Liver (tissue), 9 donors: ENCODE measurements around the gene SRRD. TPM values are rescaled to one million over a fixed set of nuclear protein-coding genes. Genes with fewer than 3 reads are reported as not detected.

Experiments used
- DNase-seq: peaks from one replicate; pipeline ENCODE4 v3.0.0-alpha.2; 2017; ENCODE audit warnings: low spot score
- H3K27ac ChIP-seq, 2 donors: one replicate each; pipeline ENCODE4 v1.7.0; 2013; ENCODE audit warnings: inconsistent platforms in 2 of 2, low read length in 2 of 2, control low read depth in 1 of 2, low read depth in 1 of 2, mild to moderate bottlenecking in 1 of 2
- H3K27me3 ChIP-seq, 4 donors: one replicate each; pipeline versions ENCODE4 v1.6.1 to v1.7.0; 2013; ENCODE audit warnings: low read length in 3 of 4, inconsistent platforms in 1 of 4, mild to moderate bottlenecking in 1 of 4, moderate library complexity in 1 of 4; ENCODE audit not compliant: control insufficient read depth in 4 of 4, insufficient read depth in 4 of 4
- H3K36me3 ChIP-seq, 4 donors: one replicate each; pipeline versions ENCODE4 v1.6.1 to v1.7.0; 2013; ENCODE audit warnings: low read length in 3 of 4, mild to moderate bottlenecking in 3 of 4, low read depth in 1 of 4, moderate library complexity in 1 of 4; ENCODE audit not compliant: control insufficient read depth in 4 of 4, insufficient read depth in 3 of 4
- H3K4me1 ChIP-seq, 4 donors: one replicate each; pipeline versions ENCODE4 v1.6.1 to v1.7.0; 2013; ENCODE audit warnings: low read length in 3 of 4, mild to moderate bottlenecking in 3 of 4, moderate library complexity in 1 of 4; ENCODE audit not compliant: control insufficient read depth in 4 of 4, insufficient read depth in 4 of 4
- H3K4me3 ChIP-seq, 3 donors: one replicate each; pipeline versions ENCODE4 v1.6.1 to v1.7.0; 2013; ENCODE audit warnings: low read length in 3 of 3, control low read depth in 1 of 3, low read depth in 1 of 3, mild to moderate bottlenecking in 1 of 3
- H3K9ac ChIP-seq, 2 donors: one replicate each; pipeline ENCODE4 v1.7.0; 2013; ENCODE audit warnings: low read length in 2 of 2, mild to moderate bottlenecking in 2 of 2, moderate library complexity in 2 of 2, control low read depth in 1 of 2, low read depth in 1 of 2
- H3K9me3 ChIP-seq, 4 donors: one replicate each; pipeline versions ENCODE4 v1.6.1 to v1.7.0; 2013; ENCODE audit warnings: low read length in 3 of 4; ENCODE audit not compliant: control insufficient read depth in 4 of 4
- CTCF ChIP-seq: fragments of 150-350 bp; IDR thresholded peaks from 2 replicates; pipeline ENCODE4 v1.5.1; 2017; ENCODE audit warnings: improper control_type of control experiment, low read depth, low read length; ENCODE audit not compliant: missing input control
- EGR1 ChIP-seq, 2 donors: IDR thresholded peaks; 2 replicates each; pipeline ENCODE4 v1.6.1; 2016 to 2018; ENCODE audit warnings: antibody characterized with exemption in 2 of 2, low read depth in 2 of 2
- FOXA1 ChIP-seq: IDR thresholded peaks from 2 replicates; pipeline ENCODE4 v1.6.1; 2016; ENCODE audit warnings: antibody characterized with exemption
- FOXA2 ChIP-seq: IDR thresholded peaks from 2 replicates; pipeline ENCODE4 v1.6.1; 2016; ENCODE audit warnings: antibody characterized with exemption
- GABPA ChIP-seq, 2 donors: IDR thresholded peaks in 1 of 2; conservative IDR thresholded peaks in 1 of 2; 2 replicates each; pipeline ENCODE4 v1.6.1; 2016; ENCODE audit warnings: antibody characterized with exemption in 2 of 2, mild to moderate bottlenecking in 1 of 2, moderate library complexity in 1 of 2
- HNF4A ChIP-seq, 2 donors: conservative IDR thresholded peaks; 2 replicates each; pipeline ENCODE4 v1.6.1; 2016; ENCODE audit warnings: antibody characterized with exemption in 2 of 2, mild to moderate bottlenecking in 2 of 2
- JUND ChIP-seq, 2 donors: IDR thresholded peaks; 2 replicates each; pipeline ENCODE4 v1.6.1; 2016; ENCODE audit warnings: antibody characterized with exemption in 2 of 2
- NR2F2 ChIP-seq: IDR thresholded peaks from 2 replicates; pipeline ENCODE4 v1.6.1; 2016; ENCODE audit warnings: antibody characterized with exemption
- RAD21 ChIP-seq, 2 donors: IDR thresholded peaks; 2 replicates each; pipeline ENCODE4 v1.6.1; 2016; ENCODE audit warnings: antibody characterized with exemption in 2 of 2, mild to moderate bottlenecking in 2 of 2
- REST ChIP-seq: IDR thresholded peaks from 2 replicates; pipeline ENCODE4 v1.6.1; 2016; ENCODE audit warnings: antibody characterized with exemption, mild to moderate bottlenecking
- RXRA ChIP-seq, 2 donors: IDR thresholded peaks; 2 replicates each; pipeline ENCODE4 v1.6.1; 2017 to 2018; ENCODE audit warnings: antibody characterized with exemption in 2 of 2, mild to moderate bottlenecking in 1 of 2
- SP1 ChIP-seq: IDR thresholded peaks from 2 replicates; pipeline ENCODE4 v1.6.1; 2018; ENCODE audit warnings: antibody characterized with exemption, mild to moderate bottlenecking
- TAF1 ChIP-seq: conservative IDR thresholded peaks from 2 replicates; pipeline ENCODE4 v1.6.1; 2016; ENCODE audit warnings: antibody characterized with exemption, mild to moderate bottlenecking
- YY1 ChIP-seq: IDR thresholded peaks from 2 replicates; pipeline ENCODE4 v1.6.1; 2016; ENCODE audit warnings: antibody characterized with exemption, mild to moderate bottlenecking
- ZBTB33 ChIP-seq: IDR thresholded peaks from 2 replicates; pipeline ENCODE4 v1.6.1; 2016; ENCODE audit warnings: antibody characterized with exemption
- WGBS: extraction: QIAGEN DNeasy Blood & Tissue Kit; methylation state at CpG from one replicate; pipeline ENCODE4 v1.1.7; 2013; 5-methylcytosine and 5-hydroxymethylcytosine counted together
- polyA plus RNA-seq, 2 donors: library from polyadenylated mRNA; stranded (reverse) in 1 of 2; unstranded in 1 of 2; fragments of 200-250 nt in 1 of 2; fragments of >200 nt in 1 of 2; fragmentation: Nextera tagmentation in 1 of 2; extraction: Ambion mirVana in 1 of 2; gene quantifications; one replicate each; pipeline versions ENCODE4 v1.2.1 to v1.2.3, GENCODE V29; 2013 to 2015
- total RNA-seq, 2 donors: library from RNA; depleted of rRNA; stranded (reverse); fragments of >200 nt; gene quantifications; one replicate each; pipeline ENCODE4 v1.2.3, GENCODE V29; 2014
- TF ChIP-seq, protein P1 (sequence below): IDR thresholded peaks from 2 replicates; pipeline ENCODE4 v1.6.1; 2016; ENCODE audit warnings: antibody characterized with exemption
- TF ChIP-seq, protein P2 (sequence below): IDR thresholded peaks from 2 replicates; pipeline ENCODE4 v1.6.1; 2016; ENCODE audit warnings: antibody characterized with exemption
- donor health status: healthy.
- donor health status: healthy.
- donor health status: healthy.
- donor health status: healthy.
- donor health status: healthy.

The SRRD gene
- total and polyA plus RNA-seq, 4 donors, result 8.7 to 18.6 (median 13.6) TPM

GRCh38 chr22:26501996-26502395, 18.3 kb downstream of the SRRD start:
- Histone ChIP-seq H3K36me3 (peaks cover 24 to 73% (median 63%) of the 10 kb centered on the region in 4 donors), H3K9ac (no peak overlapping the region), H3K27me3 (no peaks in the 10 kb centered on the region), H3K4me3 (no peak overlapping the region), H3K9me3 (no peaks in the 10 kb centered on the region), H3K4me1 (peaks cover 0 to 16% (median 12%) of the 10 kb centered on the region in 4 donors), H3K27ac (no peak overlapping the region)
- TF ChIP-seq JUND (IDR thresholded peaks at IDR 0.05) (no peak), CTCF (no peak), ZBTB33 (no peak), NR2F2 (no peak), REST (no peak), FOXA1 (no peak), EGR1 (IDR thresholded peaks at IDR 0.05; ENCODE audit: low read depth in 2 of 2) (no peak), SP1 (no peak), RAD21 (IDR thresholded peaks at IDR 0.05) (no peak), HNF4A (conservative IDR thresholded peaks at IDR 0.05) (no peak), FOXA2 (no peak), RXRA (IDR thresholded peaks at IDR 0.05) (no peak)
- TF ChIP-seq, protein P1, sequence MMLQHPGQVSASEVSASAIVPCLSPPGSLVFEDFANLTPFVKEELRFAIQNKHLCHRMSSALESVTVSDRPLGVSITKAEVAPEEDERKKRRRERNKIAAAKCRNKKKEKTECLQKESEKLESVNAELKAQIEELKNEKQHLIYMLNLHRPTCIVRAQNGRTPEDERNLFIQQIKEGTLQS, result no peak
- WGBS, result 91% methylated on average over 2 of the region's 2 CpGs
- no peak for DNase-seq

DNA sequence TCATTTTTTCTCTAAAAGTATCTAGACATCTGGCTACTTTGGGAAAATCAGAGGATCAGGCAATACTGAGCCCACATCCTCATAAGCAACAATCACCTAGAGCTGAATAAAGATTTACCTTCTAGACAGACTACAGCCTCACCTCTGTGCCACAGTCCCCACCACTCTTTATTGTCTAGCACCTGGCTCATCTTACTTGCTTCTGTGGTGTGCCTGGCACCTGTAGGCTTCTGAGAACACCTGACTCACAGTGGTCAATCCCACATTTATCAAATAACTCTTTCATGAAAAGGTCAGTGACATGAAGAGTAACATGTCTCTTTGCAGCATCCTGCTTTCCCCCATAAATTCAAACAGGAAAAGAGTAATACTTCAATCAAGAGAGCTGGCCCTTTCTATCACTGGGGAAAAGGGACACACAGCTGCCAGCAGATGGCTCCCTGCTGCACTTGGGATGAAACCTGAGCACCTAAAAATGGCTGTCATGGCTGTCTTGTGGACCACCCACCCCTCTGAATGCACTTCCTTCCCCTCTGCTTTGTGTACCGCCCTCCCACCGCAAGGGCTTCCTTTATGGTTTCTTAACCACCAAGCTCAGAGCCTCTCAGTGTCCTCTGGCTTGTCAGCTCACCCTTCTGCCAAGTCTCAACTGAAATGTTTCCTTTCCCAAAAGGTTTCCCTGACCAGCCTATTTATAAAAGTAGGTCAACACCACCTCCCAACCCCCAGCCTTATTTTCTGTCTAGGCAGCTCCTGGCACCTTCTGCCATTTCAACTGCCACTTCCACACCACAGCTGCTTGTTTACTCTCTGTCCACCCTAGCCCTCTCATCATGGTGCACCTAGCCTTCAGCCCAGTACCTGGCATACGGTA, 19.2 kb downstream of the SRRD start:
- Histone ChIP-seq H3K9me3 (no peaks in the 10 kb centered on the region), H3K36me3 (peaks cover 24 to 76% (median 64%) of the 10 kb centered on the region in 4 donors), H3K27me3 (no peaks in the 10 kb centered on the region), H3K4me3 (no peak overlapping the region), H3K4me1 (peaks cover 0 to 16% (median 12%) of the 10 kb centered on the region in 4 donors), H3K27ac (peak overlapping the region; percentile 36 to 78), H3K9ac (peak overlapping the region in 1 of 2 donors; percentile 20)
- 30% methylated on average over 3 of the region's 3 CpGs for WGBS
- DNase-seq, result peak; percentile 43
- TF ChIP-seq YY1, result peak; percentile 67
- TF ChIP-seq RXRA (IDR thresholded peaks at IDR 0.05), result peak in 1 of 2 donors; percentile 33
- no peak for TF ChIP-seq ZBTB33
- TF ChIP-seq FOXA1, result no peak
- no peak for TF ChIP-seq TAF1
- TF ChIP-seq, protein P1, result no peak
- peak; percentile 55 for TF ChIP-seq CTCF
- TF ChIP-seq HNF4A (conservative IDR thresholded peaks at IDR 0.05), result no peak
- TF ChIP-seq, protein P2, sequence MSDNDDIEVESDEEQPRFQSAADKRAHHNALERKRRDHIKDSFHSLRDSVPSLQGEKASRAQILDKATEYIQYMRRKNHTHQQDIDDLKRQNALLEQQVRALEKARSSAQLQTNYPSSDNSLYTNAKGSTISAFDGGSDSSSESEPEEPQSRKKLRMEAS, result no peak
- TF ChIP-seq EGR1 (IDR thresholded peaks at IDR 0.05; ENCODE audit: low read depth in 2 of 2), result no peak
- TF ChIP-seq SP1, result no peak
- TF ChIP-seq GABPA (IDR thresholded peaks at IDR 0.05 in 1 of 2, conservative IDR thresholded peaks at IDR 0.05 in 1 of 2), result no peak
